ENCODE results near the gene ZNF775.

DNA sequence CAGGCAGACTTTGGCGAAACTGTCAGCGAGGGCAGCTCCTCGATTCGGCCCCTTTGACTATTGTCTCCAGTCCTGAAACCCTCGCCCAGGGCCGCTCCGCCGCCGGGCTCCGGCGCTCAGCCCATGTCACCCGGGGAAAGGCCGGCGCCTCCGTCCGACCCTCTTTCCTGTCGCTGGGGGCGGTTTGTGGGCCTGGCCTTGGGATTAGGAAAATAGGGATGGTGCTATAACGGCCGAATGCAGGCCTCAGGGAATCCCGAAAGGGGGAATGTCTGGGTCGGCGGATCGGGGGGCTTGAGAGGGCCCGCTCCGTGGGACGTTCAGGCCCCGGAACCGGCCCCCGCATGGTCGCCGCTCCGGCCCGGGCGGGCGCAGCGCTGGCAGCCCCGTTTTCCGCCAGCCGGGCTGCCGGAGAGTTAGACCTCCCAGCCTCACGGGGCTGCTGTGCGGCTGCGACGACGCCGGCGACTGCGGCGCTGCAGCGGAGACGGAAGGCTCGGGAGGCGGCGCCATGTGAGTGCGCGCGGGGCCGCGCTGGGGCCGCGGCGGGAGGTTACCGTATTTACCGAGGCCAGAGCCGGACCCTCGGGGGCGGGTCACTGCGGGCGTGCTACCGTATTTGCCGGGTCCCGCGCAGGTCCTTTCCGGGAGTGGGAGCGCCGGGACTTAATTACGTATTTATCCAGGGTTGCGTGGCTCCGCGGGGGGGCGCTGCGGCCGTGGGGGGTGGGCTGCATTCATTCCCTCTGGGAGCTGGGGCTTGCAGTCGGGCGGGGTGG lies 25.9 kb downstream of the ZNF775 start:
- TF ChIP-seq CTCF (IDR thresholded peaks at IDR 0.05; ENCODE audit: insufficient read depth, low read length) (no peak), GABPA (IDR thresholded peaks at IDR 0.05; ENCODE audit: low read depth) (no peak), POLR2AphosphoS5 (IDR thresholded peaks at IDR 0.05; ENCODE audit: low read depth) (no peak; the same call in 1 of the 2 replicates), REST (IDR thresholded peaks at IDR 0.05; ENCODE audit: insufficient replicate concordance, low read depth) (no peak), SPI1 (IDR thresholded peaks at IDR 0.05; ENCODE audit: borderline replicate concordance, low read depth) (no peak)

Measured in HL-60 (cell line).